ENCODE measurements around the gene XRCC4. TPM values are rescaled to one million over a fixed set of nuclear protein-coding genes. Genes with fewer than 3 reads are reported as not detected.
"Not testable (repeated sequence)": the region's sequence is repeated elsewhere in the genome, so short reads cannot be mapped to it uniquely, and the experiment has no call there.

Gene XRCC4
- total RNA-seq, 1 donor from 2014 or later: 10.7 TPM

DNA sequence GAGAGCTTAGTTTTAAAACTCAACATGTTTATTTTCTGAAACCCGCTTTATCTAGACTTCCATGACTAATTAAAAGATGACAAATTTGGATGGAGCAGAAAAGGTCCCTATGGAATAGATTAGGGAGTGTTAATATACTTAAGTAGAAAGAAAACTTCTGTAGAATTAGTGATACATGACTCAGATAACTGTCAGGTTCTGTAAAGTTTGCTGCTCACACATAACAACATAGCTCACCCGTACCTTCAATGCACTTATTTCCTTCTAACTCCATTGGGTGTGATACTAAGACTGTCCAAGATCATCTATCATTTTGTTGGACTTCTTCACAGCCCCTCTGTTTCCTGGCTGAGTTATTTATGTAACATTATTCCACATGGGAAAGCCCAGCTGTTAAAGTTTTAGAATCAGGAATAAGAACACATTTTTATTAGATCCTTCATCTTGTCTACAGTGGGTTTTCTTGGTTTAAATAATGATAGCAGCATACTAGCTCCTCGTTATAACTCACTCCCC lies 27.9 kb upstream of the XRCC4 start:
- peaks cover 3% of the 10 kb centered on the region for H3K4me1 Mint-ChIP-seq (ENCODE audit: low read depth)
- DNase-seq (ENCODE audit: low spot score): no peak

DNA sequence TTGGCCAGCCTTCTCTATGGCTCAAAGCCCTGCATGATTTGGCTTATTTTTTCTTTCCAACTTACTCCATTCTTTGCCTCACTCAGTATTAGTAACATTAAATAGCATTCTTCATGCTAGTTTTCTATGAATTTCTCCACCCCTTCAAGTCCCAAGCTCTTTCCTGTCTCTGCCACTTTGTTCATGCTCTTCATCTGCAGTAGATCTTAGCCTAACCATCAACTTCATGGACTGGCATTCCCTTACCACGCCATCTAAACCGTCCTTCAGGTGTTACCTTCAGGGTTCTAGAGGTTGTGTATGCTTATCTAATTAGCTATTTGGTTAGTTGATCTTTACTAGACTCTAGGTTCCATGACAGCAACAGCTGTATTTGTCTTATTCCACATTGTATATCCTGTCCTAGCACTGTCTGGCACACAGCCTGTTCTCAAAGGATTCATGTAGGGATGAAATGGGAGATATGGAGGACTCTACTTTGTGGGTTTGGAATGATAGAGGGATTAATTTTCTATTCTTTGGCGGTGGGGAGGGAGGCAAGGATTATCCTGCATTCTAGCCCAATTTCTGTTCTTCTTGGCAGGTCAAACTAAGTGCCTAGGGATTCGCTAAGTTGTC lies 26.5 kb upstream of the XRCC4 start:
- H3K9me3 Mint-ChIP-seq: no peaks in the 10 kb centered on the region
- intact Hi-C loops (cut with micrococcal nuclease): no loop called here

More for the DNA sequence above, 27.9 kb upstream of the XRCC4 start:
- H3K9me3 Mint-ChIP-seq: no peaks in the 10 kb centered on the region
- peaks cover 28% of the 10 kb centered on the region for H3K36me3 Mint-ChIP-seq (ENCODE audit: low read depth)
- no peaks in the 10 kb centered on the region for H3K27me3 Mint-ChIP-seq (ENCODE audit: low read depth)
- H3K27ac Mint-ChIP-seq: no peak overlapping the region
- H3K4me3 Mint-ChIP-seq (ENCODE audit: low read depth): no peak overlapping the region
- intact Hi-C loops (cut with micrococcal nuclease): no loop called here

DNA sequence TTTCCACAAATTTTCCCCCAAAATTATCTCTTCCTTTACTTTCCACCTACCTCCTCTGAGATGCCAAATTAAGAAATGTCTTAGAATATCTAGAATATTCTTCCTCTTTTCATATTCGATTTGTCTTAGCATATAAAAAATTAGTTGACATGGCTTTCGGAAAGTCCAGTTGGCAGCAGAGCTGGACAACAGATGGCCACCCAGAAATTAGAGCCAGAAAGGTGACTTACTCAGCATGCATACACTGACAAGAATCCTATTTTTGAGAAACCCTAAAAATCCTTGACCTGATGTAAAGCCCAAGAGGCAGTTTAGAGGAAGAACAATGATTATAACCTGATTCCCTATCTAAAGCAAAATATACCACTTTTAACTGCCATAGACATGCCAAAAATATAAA lies 22.2 kb upstream of the XRCC4 start:
- Mint-ChIP-seq H3K9me3 (no peaks in the 10 kb centered on the region), H3K36me3 (ENCODE audit: low read depth) (peaks cover 56% of the 10 kb centered on the region), H3K27ac (no peak overlapping the region), H3K27me3 (ENCODE audit: low read depth) (no peaks in the 10 kb centered on the region), H3K4me1 (ENCODE audit: low read depth) (peaks cover 21% of the 10 kb centered on the region), H3K4me3 (ENCODE audit: low read depth) (no peak overlapping the region)
- no peak for DNase-seq (ENCODE audit: low spot score)
- intact Hi-C loops (cut with micrococcal nuclease): no loop called here

More for the DNA sequence above, 26.5 kb upstream of the XRCC4 start:
- H3K27ac Mint-ChIP-seq: no peak overlapping the region
- no peak for DNase-seq (ENCODE audit: low spot score)
- peaks cover 39% of the 10 kb centered on the region for H3K36me3 Mint-ChIP-seq (ENCODE audit: low read depth)
- H3K4me3 Mint-ChIP-seq (ENCODE audit: low read depth): no peak overlapping the region
- H3K27me3 Mint-ChIP-seq (ENCODE audit: low read depth): no peaks in the 10 kb centered on the region
- peaks cover 8% of the 10 kb centered on the region for H3K4me1 Mint-ChIP-seq (ENCODE audit: low read depth)

DNA sequence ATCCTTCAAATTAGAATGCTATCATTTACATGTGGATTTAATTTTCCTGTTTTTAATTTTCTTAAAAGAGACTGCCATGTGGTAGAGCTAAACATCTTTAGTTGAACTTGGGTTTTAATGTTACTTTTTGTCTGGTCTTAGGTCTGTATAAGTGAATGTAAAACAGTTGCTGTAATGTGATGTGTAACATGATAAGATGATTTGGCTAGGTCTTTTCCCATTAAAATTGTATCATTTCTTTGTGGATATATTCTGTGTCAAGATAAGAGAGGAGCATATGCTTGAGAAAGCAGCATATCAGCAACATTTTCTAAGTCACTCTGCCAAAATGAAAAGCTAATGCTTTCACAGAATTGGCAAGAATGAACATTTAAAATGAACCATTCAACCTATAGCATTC lies 18.6 kb upstream of the XRCC4 start:
- intact Hi-C loops (cut with micrococcal nuclease): no loop called here
- Mint-ChIP-seq H3K4me3 (ENCODE audit: low read depth) (no peak overlapping the region), H3K27ac (no peak overlapping the region), H3K27me3 (ENCODE audit: low read depth) (no peaks in the 10 kb centered on the region), H3K4me1 (ENCODE audit: low read depth) (peaks cover 19% of the 10 kb centered on the region), H3K9me3 (no peaks in the 10 kb centered on the region), H3K36me3 (ENCODE audit: low read depth) (peaks cover 64% of the 10 kb centered on the region)
- no peak for DNase-seq (ENCODE audit: low spot score)

DNA sequence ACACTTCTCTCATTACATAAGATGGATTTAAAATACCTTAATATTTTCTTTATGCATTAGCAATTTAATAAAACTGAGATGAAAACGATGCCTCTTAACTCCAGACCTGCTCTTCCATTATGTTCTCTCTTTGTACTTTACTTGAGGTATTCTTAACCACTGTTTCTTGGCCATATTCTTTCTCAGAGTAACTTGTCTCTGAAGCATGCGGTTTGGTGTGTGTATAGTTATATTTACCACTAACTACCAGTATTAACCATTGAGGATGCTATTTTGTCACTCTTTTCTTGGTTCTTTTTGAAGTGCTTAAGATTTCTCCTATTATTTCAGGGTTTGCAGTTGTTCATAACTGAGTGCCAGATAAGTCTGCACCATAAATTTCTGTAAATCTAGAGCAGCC lies 18.0 kb upstream of the XRCC4 start:
- DNase-seq (ENCODE audit: low spot score): no peak

DNA sequence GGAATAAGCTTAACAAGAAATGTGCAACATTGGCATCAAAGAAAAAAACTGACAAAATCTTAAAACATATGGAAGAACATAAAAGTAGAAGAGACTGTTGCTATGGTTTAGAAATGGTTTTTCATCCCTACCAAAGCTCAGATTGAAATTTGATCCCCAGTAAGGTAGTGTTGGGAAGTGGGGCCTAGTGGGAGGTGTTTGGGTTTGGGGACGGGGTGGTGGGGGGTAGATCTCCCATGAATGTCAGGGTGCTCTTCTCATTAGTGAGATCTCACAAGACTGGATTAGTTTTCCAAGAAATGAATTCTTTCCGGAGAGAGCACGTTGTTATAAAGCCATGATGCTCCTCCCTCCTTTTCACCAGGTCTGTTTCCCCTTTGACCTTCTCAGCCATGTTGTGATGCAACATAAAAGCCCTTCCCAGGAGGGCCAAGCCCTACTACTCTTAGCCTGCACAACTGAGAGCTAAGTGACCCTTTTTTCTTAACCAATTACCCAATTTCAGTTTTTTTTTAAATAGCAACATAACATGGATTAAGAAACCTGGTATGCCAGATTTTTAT lies 10.7 kb upstream of the XRCC4 start:
- peaks cover 44% of the 10 kb centered on the region for H3K36me3 Mint-ChIP-seq (ENCODE audit: low read depth)
- DNase-seq (ENCODE audit: low spot score): no peak
- H3K9me3 Mint-ChIP-seq: no peaks in the 10 kb centered on the region
- no peaks in the 10 kb centered on the region for H3K27me3 Mint-ChIP-seq (ENCODE audit: low read depth)
- no peak overlapping the region for H3K4me3 Mint-ChIP-seq (ENCODE audit: low read depth)
- H3K4me1 Mint-ChIP-seq (ENCODE audit: low read depth): peaks cover 23% of the 10 kb centered on the region
- H3K27ac Mint-ChIP-seq: no peak overlapping the region
- intact Hi-C loops (cut with micrococcal nuclease): no loop called here

More for the DNA sequence above, 18.0 kb upstream of the XRCC4 start:
- Mint-ChIP-seq H3K36me3 (ENCODE audit: low read depth) (peaks cover 63% of the 10 kb centered on the region), H3K27me3 (ENCODE audit: low read depth) (no peaks in the 10 kb centered on the region), H3K4me1 (ENCODE audit: low read depth) (peaks cover 20% of the 10 kb centered on the region), H3K9me3 (no peaks in the 10 kb centered on the region), H3K27ac (no peak overlapping the region), H3K4me3 (ENCODE audit: low read depth) (no peak overlapping the region)
- intact Hi-C loops (cut with micrococcal nuclease): no loop called here

DNA sequence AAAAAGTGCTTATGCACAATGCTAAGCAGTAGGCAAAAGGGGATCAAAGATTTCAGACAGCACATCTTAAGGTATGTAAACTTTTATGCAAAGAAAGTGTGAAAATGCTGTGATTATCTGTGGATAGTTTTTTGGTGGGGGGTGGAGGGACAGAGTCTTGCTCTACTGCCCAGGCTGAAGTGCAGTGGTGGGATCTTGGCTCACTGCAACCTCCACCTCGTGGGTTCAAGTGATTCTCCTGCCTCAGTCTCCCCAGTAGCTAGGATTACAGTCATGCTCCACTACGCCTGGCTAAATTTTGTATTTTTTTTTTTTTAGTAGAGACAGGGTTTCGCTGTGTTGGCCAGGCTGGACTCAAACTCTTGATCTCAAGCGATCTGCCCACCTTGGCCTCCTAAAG lies 10.0 kb upstream of the XRCC4 start:
- H3K27me3 Mint-ChIP-seq (ENCODE audit: low read depth); H3K9me3 Mint-ChIP-seq; intact Hi-C loops (cut with micrococcal nuclease); H3K4me3 Mint-ChIP-seq (ENCODE audit: low read depth); DNase-seq (ENCODE audit: low spot score); H3K27ac Mint-ChIP-seq: not testable (repeated sequence)
- Mint-ChIP-seq H3K4me1 (ENCODE audit: low read depth) (peaks cover 28% of the 10 kb centered on the region), H3K36me3 (ENCODE audit: low read depth) (peaks cover 44% of the 10 kb centered on the region)

DNA sequence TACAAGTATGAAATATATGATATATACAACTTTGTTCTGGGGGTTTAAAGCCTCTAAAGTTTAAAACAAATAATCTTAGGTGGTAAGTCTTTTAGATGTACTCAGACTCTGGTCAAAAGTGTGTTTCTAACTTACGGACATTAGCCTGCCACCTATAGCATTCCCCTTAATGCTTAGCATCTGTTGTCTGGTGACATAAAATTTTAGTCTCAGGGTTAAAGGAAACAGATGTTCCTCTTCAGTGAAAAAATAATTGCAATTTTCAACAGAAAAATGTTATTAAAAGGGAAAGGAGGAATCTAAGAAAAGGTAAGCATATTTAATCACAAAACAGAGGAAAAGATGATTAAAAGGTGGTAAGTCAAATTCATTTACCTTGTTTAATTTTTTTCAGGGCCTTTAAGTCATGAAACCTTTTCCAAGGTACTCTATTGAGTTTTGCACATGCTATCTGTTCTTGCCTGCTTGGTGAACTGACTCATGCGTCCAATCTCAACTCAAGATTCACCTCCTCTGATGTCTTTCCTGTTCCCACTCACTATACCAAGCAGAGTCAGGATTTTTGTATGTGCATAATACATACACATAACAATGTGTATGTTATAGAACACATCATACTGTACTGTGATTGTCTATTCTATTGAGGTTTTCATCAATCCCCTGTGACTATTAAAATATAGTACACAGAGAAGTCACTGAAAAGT lies 8.1 kb upstream of the XRCC4 start:
- Mint-ChIP-seq H3K9me3 (no peaks in the 10 kb centered on the region), H3K4me1 (ENCODE audit: low read depth) (peaks cover 40% of the 10 kb centered on the region), H3K27ac (no peak overlapping the region), H3K27me3 (ENCODE audit: low read depth) (no peaks in the 10 kb centered on the region), H3K4me3 (ENCODE audit: low read depth) (no peak overlapping the region), H3K36me3 (ENCODE audit: low read depth) (peaks cover 47% of the 10 kb centered on the region)
- no peak for DNase-seq (ENCODE audit: low spot score)
- intact Hi-C loops (cut with micrococcal nuclease): no loop called here

DNA sequence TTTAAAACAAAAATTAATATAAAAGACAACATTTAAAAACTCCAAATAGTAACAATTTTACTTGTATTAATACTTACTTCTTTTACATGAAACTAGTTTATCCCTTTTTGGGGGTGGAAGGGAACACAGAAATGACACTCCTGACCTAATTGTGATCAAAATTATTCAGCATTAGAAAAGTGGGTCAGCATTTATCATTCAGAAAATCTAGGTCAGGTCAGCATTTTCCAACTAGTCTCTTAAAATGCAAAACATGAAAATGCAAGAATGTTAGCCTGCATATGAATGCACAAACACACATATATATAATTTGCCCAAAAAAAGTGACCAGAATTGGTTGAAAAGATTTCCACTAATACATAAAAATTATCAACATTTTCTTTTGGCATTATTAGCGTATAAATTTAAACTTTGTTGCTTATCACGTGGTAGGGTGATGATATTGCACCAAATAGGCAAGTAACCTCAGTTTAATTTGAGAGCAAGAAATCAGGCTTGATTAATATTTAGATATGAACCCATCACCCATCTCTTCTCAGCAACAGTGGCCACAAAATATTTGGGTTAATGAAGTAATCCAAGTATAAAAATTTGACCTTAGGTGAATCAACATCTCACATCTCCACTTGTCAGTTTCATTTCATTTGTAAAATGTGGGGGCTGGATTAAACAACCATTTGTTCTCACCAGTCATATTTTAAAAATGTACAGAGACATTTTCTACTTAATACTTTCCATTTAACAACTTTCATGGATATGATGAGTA lies 5.9 kb upstream of the XRCC4 start:
- H3K4me3 Mint-ChIP-seq (ENCODE audit: low read depth): no peak overlapping the region
- H3K9me3 Mint-ChIP-seq: no peaks in the 10 kb centered on the region
- H3K4me1 Mint-ChIP-seq (ENCODE audit: low read depth): peaks cover 42% of the 10 kb centered on the region
- DNase-seq (ENCODE audit: low spot score): no peak
- no peaks in the 10 kb centered on the region for H3K27me3 Mint-ChIP-seq (ENCODE audit: low read depth)
- peaks cover 47% of the 10 kb centered on the region for H3K36me3 Mint-ChIP-seq (ENCODE audit: low read depth)
- intact Hi-C loops (cut with micrococcal nuclease): loop anchor here (10.0 kb wide), 2 partner anchors 397 to 403 kb away; partner anchors contain the start of gene VCAN
- H3K27ac Mint-ChIP-seq: peak overlapping the region; percentile 16

DNA sequence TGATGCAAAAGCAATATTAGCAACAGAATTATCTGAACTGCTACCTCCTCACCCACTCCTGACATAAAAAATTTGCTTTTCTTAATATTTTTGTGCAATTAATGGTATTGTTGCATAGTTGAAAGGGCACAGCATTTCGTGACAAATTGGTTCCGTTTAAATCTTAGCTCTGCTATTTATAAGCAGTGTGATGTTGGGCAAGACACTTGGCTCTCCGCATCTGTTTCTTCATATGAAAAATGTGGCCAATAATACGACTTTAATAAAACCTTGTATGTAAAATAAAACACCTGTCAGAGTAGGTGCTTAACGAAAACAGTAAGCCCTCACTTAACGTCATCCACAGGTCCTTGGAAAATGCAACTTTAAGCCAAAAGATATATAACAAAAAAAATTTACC lies 4.4 kb upstream of the XRCC4 start:
- no peaks in the 10 kb centered on the region for H3K27me3 Mint-ChIP-seq (ENCODE audit: low read depth)
- no peak overlapping the region for H3K4me3 Mint-ChIP-seq (ENCODE audit: low read depth)
- H3K27ac Mint-ChIP-seq: no peak overlapping the region
- intact Hi-C loops (cut with micrococcal nuclease): loop anchor here (10.0 kb wide), 2 partner anchors 398 to 402 kb away; partner anchors contain the start of gene VCAN
- no peaks in the 10 kb centered on the region for H3K9me3 Mint-ChIP-seq
- DNase-seq (ENCODE audit: low spot score): no peak
- H3K4me1 Mint-ChIP-seq (ENCODE audit: low read depth): peaks cover 41% of the 10 kb centered on the region
- H3K36me3 Mint-ChIP-seq (ENCODE audit: low read depth): peaks cover 46% of the 10 kb centered on the region

DNA sequence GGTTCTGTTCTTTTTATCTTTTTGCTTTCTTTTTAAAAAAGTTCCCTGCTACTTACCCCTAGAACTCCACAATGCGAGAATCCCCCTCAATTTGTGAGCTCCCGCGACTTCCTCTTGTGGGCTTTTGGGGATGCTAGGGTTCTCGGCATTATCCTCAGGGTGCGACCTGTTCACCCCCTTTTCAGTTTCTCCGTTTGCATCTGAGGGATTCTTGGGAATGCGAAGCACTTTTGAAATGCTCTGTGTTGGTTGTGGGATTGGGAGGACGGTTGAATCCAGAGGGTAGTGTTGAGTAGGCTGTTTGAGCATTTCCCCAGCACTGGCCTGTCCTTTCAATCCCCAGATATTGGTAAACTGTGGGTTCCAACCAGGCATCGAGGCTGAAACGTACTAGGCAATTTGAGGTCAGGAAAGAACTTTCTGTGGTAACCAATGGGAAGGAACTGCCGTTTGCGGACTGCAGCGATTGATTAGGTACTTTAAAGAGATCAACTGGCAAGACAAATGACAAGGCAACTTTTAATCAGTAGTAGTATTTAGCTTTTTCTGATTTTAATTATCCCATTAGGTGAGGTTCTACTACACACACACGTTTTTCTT lies 415 bp downstream of the XRCC4 start:
- Mint-ChIP-seq H3K36me3 (ENCODE audit: low read depth) (peaks cover 29% of the 10 kb centered on the region), H3K9me3 (no peaks in the 10 kb centered on the region), H3K4me3 (ENCODE audit: low read depth) (peak overlapping the region; percentile 97), H3K27me3 (ENCODE audit: low read depth) (no peaks in the 10 kb centered on the region), H3K4me1 (ENCODE audit: low read depth) (peaks cover 39% of the 10 kb centered on the region), H3K27ac (peak overlapping the region; percentile 96)
- peak; percentile 28 for DNase-seq (ENCODE audit: low spot score)
- intact Hi-C loops (cut with micrococcal nuclease): loop anchor here (2.0 to 10.0 kb wide), 4 partner anchors 397 to 1105 kb away; partner anchors contain the start of genes ATG10 and VCAN

DNA sequence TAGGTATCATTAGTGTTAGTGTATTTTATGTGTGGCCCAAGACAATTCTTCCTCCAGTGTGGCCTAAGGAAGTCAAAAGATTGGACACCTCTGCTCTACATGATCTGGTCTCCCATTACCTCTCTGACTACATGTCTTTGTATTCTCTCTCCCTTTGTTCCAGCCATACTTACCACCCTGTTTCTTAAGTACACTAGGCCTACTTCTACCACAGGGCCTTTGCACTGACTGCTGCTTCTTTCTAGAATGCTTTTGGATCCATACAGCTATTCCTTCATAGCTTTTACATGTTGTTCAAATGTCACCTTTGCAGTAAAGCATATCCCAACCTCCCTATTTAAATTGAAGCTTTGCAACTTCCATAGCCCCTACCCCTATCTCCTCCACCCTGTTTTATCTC lies 5.4 kb downstream of the XRCC4 start:
- intact Hi-C loops (cut with micrococcal nuclease): no loop called here
- Mint-ChIP-seq H3K27ac (no peak overlapping the region), H3K27me3 (ENCODE audit: low read depth) (no peaks in the 10 kb centered on the region), H3K4me1 (ENCODE audit: low read depth) (peaks cover 14% of the 10 kb centered on the region), H3K9me3 (no peaks in the 10 kb centered on the region), H3K36me3 (ENCODE audit: low read depth) (peaks cover 11% of the 10 kb centered on the region), H3K4me3 (ENCODE audit: low read depth) (no peak overlapping the region)
- DNase-seq (ENCODE audit: low spot score): no peak

Data from activated T-helper 2 cell treated with anti-CD3 and anti-CD28 coated beads, Interferon-gamma antibody, Interleukin-2, Interleukin-4, amounts not matched to agents 10 μg/mL and 5 μg/mL and 100 μg/mL, durations not matched to agents 14 hours and 24 hours and 36 hours (primary cell).